ENCODE results near the gene HSBP1L1. TPM values are rescaled to one million over a fixed set of nuclear protein-coding genes. Genes with fewer than 3 reads are reported as not detected.

HSBP1L1 gene
- total and polyA plus RNA-seq, 2 of the 8 experiments (the other 6 are each of a cell fraction or from before 2014, with no cell fraction given), result 1.0 to 1.3 TPM

DNA sequence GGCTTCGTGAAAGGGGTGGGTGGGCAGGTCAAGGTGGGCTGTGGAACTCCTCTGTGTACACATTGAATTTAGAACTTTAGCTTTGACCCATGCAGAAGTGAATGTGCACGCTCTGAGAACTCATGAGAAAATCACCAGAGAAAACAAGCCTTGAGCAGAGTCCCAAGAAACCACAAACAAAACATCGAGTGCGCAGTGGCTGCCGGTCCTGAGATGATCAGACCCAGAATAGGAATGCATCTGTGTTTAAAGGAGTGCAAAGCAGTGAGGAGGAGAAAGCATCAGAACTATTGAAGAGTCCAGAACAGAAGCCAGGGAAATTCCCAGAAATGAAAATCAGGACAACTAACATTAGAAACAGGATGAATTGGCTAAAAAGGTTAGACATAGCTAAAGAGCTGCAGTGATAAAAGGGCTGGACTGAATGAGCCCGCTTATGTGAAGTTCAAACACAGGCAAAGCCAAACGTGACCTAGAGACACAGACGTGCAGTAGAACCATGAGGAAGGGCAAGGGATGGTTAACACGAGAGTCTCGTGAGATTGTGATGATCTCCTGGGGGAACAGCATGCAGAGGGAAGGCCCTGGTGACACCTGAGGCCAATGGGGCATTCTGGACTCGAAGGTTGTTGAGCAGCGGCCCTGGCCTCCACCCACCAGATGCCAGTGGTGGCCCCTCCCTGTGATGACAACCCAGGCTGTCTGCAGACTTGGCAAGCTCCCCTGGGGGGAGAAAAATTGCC lies 40.3 kb downstream of the HSBP1L1 start (continued):
- TF ChIP-seq EGR1 (IDR thresholded peaks at IDR 0.05; ENCODE audit: borderline replicate concordance, low read depth, low read length) (no peak), MAFK (IDR thresholded peaks at IDR 0.05; ENCODE audit: low read depth, low read length) (no peak), YY1 (IDR thresholded peaks at IDR 0.05; ENCODE audit: low read depth, low read length) (no peak)
